ENCODE measurements around the gene GALNS.
"Not testable (repeated sequence)": the region's sequence is repeated elsewhere in the genome, so short reads cannot be mapped to it uniquely, and the experiment has no call there.

Gene GALNS

GRCh38 chr16:88856828-88857727, at the start of gene GALNS, which contains the start of gene TRAPPC2L:
TSS of gene GALNS (minus strand) at chr16:88856947. CDS start at chr16:88856877, 70 bp downstream.
TSS of gene TRAPPC2L (plus strand) at chr16:88857127. CDS start at chr16:88857151, 24 bp downstream.
- peak within 1 kb of the TSS; percentile 96 for H3K4me3 ChIP-seq (ENCODE audit: low read depth, low read length)

- no peak overlapping the region for H3K4me3 ChIP-seq (ENCODE audit: low read depth, low read length)
Measured at GRCh38 chr16:88906020-88906419, 49.3 kb upstream of the GALNS start.

GRCh38 chr16:88905563-88905962, 48.8 kb upstream of the GALNS start:
- no peak overlapping the region for H3K4me3 ChIP-seq (ENCODE audit: low read depth, low read length)

GRCh38 chr16:88904676-88905365, 48.1 kb upstream of the GALNS start:
- H3K4me3 ChIP-seq (ENCODE audit: low read depth, low read length), result no peak overlapping the region

- H3K4me3 ChIP-seq (ENCODE audit: low read depth, low read length), result no peak overlapping the region
Measured at GRCh38 chr16:88903267-88903666, 46.5 kb upstream of the GALNS start.

- H3K4me3 ChIP-seq (ENCODE audit: low read depth, low read length), result no peak overlapping the region
Measured at GRCh38 chr16:88902744-88903143, 46.0 kb upstream of the GALNS start.

- H3K4me3 ChIP-seq (ENCODE audit: low read depth, low read length), result no peak overlapping the region
Measured at GRCh38 chr16:88901718-88902337, 45.1 kb upstream of the GALNS start.

GRCh38 chr16:88900662-88901052, 43.9 kb upstream of the GALNS start:
- H3K4me3 ChIP-seq (ENCODE audit: low read depth, low read length), result no peak overlapping the region

GRCh38 chr16:88899901-88900661, 43.3 kb upstream of the GALNS start:
- H3K4me3 ChIP-seq (ENCODE audit: low read depth, low read length), result no peak overlapping the region

- H3K4me3 ChIP-seq (ENCODE audit: low read depth, low read length), result no peak overlapping the region
Measured at GRCh38 chr16:88897696-88898425, 41.1 kb upstream of the GALNS start.

GRCh38 chr16:88896238-88897070, 39.7 kb upstream of the GALNS start:
- no peak overlapping the region for H3K4me3 ChIP-seq (ENCODE audit: low read depth, low read length)

GRCh38 chr16:88895335-88895734, 38.6 kb upstream of the GALNS start:
- H3K4me3 ChIP-seq (ENCODE audit: low read depth, low read length), result no peak overlapping the region

- H3K4me3 ChIP-seq (ENCODE audit: low read depth, low read length), result no peak overlapping the region
Measured at GRCh38 chr16:88894681-88895300, 38.0 kb upstream of the GALNS start.

- H3K4me3 ChIP-seq (ENCODE audit: low read depth, low read length), result not testable (repeated sequence)
Measured at GRCh38 chr16:88894266-88894665, 37.5 kb upstream of the GALNS start.

- no peak overlapping the region for H3K4me3 ChIP-seq (ENCODE audit: low read depth, low read length)
Measured at GRCh38 chr16:88893127-88893968, 36.6 kb upstream of the GALNS start.

- no peak overlapping the region for H3K4me3 ChIP-seq (ENCODE audit: low read depth, low read length)
Measured at GRCh38 chr16:88892065-88892464, 35.3 kb upstream of the GALNS start.

GRCh38 chr16:88891083-88891482, 34.3 kb upstream of the GALNS start:
- no peak overlapping the region for H3K4me3 ChIP-seq (ENCODE audit: low read depth, low read length)
